Measurements from ENCODE around the gene TPSD1.
"Not testable (repeated sequence)": the region's sequence is repeated elsewhere in the genome, so short reads cannot be mapped to it uniquely, and the experiment has no call there.

TPSD1 gene

DNA sequence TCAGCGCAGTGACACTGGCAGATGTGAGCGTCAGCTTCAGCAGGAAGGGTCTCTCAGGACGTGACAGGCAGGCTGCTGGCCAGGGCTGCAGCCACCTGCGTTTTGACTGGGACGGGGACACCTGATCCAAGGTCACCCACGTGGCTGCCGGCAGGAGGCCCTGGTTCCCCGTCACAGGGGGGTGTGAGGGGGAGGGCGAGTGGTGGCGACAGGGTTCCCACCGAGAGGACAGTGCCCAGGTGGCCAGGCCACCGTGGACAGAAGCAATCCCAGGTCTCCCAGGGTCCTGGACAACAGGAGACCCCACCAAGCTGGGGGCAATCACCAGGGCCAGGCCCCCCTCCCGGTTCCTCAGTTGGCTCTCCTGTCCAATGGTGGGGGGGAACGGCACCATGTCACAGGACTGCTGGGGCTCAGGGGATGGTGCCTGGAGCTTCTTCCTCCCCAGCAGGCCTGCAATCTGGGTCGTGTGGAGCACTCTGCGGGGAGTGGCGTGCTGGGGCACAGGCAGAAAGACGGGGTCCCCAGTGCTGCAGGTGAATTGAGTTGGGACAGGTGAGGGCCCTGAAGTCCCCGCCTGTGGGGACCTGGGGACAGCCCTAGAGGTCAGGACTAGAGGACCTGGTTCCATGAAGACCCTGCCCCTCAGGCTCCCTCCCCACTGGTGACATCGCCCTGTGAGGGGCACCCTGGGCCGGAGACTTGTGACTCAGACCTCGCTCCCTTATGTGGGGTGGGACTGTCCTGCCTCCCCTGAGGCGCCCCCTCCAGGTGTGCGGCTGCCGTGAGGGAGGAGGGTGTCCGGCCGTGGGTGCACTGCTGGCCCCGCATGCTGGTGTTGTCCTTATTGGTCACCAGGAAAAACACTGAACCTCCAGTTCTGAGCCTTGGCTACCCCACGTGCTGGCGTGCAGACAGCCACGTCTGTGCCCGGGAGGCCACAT is 11.7 kb upstream of the TPSD1 start:
- not testable (repeated sequence) for DNase-seq

- no peak for DNase-seq
These were observed 11.0 kb upstream of the TPSD1 start for GRCh38 chr16:1244881-1245280.

DNA sequence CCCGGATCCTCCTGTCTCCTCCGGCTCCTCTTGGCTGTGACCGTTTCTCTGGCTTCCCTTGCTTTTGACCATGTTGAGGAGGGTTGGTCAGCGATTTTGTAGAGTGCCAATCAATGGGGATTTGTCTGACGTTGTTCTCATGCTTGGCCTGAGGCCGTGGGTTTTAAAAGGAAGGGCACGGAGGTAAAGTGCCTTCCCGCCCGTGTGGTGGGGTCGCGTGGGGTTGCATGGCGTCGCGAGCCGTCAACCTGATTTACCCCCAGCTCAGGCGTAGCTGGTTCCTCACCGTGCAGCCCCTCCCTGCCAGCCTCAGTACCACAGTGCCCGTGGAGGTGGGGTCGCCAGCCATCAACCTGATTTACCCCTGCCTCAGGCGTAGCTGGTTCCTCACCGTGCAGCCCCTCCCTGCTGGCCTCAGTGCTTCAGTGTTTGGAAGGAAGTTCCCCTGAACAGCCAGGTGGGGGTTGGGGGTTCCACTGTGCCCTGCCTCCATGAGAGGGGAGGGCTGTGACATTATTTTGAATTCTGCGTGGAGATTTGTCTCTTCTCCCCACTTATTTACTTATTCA is 10.3 kb upstream of the TPSD1 start:
- no peak for DNase-seq

GRCh38 chr16:1247903-1248537 is 7.8 kb upstream of the TPSD1 start:
- not testable (repeated sequence) for DNase-seq

GRCh38 chr16:1249031-1249755 is 6.7 kb upstream of the TPSD1 start:
- not testable (repeated sequence) for DNase-seq

- DNase-seq, result not testable (repeated sequence)
These were observed 2.0 kb upstream of the TPSD1 start for GRCh38 chr16:1253701-1254364.

- not testable (repeated sequence) for DNase-seq
These were observed 1.0 kb upstream of the TPSD1 start for GRCh38 chr16:1254821-1255220.

DNA sequence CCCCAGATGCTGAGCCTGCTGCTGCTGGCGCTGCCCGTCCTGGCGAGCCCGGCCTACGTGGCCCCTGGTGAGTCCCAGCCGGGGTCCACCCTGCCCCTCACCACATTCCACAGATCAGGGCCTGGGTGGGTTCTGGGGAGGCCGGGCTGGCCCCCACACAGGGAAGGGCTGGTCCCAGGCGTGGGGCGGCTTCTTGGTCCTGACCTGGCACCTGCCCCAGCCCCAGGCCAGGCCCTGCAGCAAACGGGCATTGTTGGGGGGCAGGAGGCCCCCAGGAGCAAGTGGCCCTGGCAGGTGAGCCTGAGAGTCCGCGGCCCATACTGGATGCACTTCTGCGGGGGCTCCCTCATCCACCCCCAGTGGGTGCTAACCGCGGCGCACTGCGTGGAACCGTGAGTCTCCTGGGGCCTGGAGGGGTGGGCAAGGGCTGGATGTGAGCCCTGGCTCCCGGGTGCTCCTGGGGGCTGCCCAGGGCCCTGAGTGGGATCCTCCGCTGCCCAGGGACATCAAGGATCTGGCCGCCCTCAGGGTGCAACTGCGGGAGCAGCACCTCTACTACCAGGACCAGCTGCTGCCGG is 516 bp downstream of the TPSD1 start:
- not testable (repeated sequence) for DNase-seq

GRCh38 chr16:1256874-1257322 is 1.0 kb downstream of the TPSD1 start:
- no peak for DNase-seq

DNA sequence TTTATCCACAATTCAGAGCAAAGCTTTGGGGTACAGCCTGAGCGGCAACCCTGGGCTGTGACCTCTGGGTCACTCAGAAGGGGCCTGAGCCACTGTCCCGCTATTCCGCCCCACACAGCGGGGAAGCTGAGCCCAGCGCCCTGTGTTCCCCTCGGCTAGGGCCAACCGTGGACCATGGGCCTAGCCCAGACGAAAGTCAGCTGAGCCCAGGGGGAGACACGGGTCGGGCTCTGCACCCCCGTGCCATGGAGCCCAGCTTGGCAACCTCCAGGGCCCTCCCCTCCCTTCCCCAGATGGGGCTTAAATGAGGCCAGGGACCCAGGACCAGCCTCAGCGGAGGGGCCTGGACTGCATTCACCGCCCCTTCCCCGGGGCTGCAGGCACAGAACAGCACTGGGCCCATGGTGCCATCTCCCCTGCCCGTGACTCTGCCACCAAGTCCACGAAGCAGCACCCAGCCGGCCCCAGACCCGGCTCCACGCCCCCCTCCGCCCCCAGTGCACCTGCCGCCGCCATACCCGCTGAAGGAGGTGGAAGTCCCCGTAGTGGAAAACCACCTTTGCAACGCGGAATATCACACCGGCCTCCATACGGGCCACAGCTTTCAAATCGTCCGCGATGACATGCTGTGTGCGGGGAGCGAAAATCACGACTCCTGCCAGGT is 1.8 kb downstream of the TPSD1 start:
- DNase-seq, result no peak

GRCh38 chr16:1258225-1258600 is 2.3 kb downstream of the TPSD1 start:
- DNase-seq, result no peak

- DNase-seq, result no peak
These were observed 3.3 kb downstream of the TPSD1 start for GRCh38 chr16:1258906-1259759.

DNA sequence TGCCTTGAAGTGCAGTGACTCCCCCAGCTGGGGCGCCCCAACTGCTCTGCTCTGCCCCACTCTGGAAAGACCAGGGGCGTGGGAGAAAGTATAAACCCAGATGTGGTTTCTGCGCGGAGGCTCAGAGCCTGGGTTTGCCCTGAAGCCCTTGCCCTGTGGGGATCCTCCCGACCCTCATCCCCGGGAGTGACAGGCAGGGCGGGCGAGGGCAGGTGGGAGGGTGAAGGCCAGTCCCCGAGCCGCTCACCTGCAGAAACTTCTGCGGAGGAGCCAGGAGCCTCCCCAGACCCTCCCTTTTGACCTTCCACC is 3.8 kb downstream of the TPSD1 start:
- no peak for DNase-seq

GRCh38 chr16:1260101-1260680 is 4.3 kb downstream of the TPSD1 start:
- no peak for DNase-seq

DNA sequence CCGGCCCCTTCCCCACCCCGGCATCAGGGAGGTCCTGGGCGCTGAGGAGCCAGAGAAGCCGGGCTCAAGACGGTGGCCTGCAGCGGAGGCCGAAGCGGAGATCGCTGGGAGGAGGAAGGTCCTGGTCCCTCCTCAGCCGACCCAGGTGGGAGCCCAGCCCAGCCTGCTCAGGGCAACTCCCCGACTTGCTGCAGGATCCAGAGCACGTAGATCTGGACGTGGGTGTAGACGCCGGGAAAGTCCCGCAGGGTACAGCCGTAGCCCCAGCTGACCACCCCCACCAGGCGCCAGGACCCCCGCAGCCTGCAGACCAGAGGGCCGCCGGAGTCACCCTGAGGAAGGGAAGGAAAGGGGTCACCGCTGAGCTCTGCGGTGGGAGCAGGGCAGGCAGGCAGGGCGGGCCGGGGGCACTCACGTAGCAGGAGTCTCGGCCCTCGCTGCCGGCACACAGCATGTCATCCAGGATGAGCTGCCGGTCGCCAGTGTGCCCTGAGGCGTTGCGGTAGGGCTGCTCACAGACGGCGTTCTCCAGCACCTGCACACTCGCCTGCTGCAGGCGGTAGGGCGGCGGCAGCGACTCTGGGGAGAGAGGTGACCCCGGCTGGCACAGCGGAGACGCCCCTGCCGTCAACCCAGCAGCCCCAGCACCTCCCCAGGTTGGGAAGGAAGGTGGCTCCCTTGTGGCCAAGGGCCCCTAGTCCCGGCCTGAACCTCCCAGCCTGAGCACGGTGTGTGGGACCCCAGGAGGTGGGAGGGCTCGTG is 5.4 kb downstream of the TPSD1 start:
- no peak for DNase-seq

GRCh38 chr16:1262210-1262845 is 6.5 kb downstream of the TPSD1 start:
- no peak for DNase-seq

- no peak for DNase-seq
These were observed 7.0 kb downstream of the TPSD1 start for GRCh38 chr16:1262846-1263221.

GRCh38 chr16:1263591-1264344 is 7.9 kb downstream of the TPSD1 start:
- DNase-seq, result no peak
